GM08714 (cell line): ENCODE measurements around the gene KPNA5.
"Not testable (repeated sequence)": the region's sequence is repeated elsewhere in the genome, so short reads cannot be mapped to it uniquely, and the experiment has no call there.

Source experiments
- H3K4me3 ChIP-seq: fragments of 200-500 bp; sonication (Bioruptor generic); 2 replicates; pipeline ENCODE4 v1.5.1; 2014; ENCODE audit warnings: mild to moderate bottlenecking, low read length, inconsistent platforms
- ZNF274 ChIP-seq: IDR thresholded peaks from 2 replicates; pipeline ENCODE4 v1.6.1; 2012; ENCODE audit warnings: mild to moderate bottlenecking, low read depth, low read length

The KPNA5 gene

GRCh38 chr6:116682334-116682712, 1.3 kb downstream of the KPNA5 start:
- peak overlapping the region; percentile 67 for H3K4me3 ChIP-seq
- TF ChIP-seq ZNF274: no peak

- TF ChIP-seq ZNF274: no peak
- H3K4me3 ChIP-seq: no peak overlapping the region
Observed at GRCh38 chr6:116685437-116685993, 4.5 kb downstream of the KPNA5 start.

- not testable (repeated sequence) for H3K4me3 ChIP-seq
Observed at GRCh38 chr6:116686475-116687101, 5.6 kb downstream of the KPNA5 start.

- no peak for TF ChIP-seq ZNF274
- no peak overlapping the region for H3K4me3 ChIP-seq
Observed at GRCh38 chr6:116691154-116691553, 10.1 kb downstream of the KPNA5 start.

- H3K4me3 ChIP-seq: not testable (repeated sequence)
Observed at GRCh38 chr6:116692873-116693272, 11.9 kb downstream of the KPNA5 start.

- not testable (repeated sequence) for H3K4me3 ChIP-seq
Observed at GRCh38 chr6:116693275-116693674, 12.3 kb downstream of the KPNA5 start.

GRCh38 chr6:116695401-116695800, 14.4 kb downstream of the KPNA5 start:
- H3K4me3 ChIP-seq: no peak overlapping the region
- TF ChIP-seq ZNF274: no peak

- no peak overlapping the region for H3K4me3 ChIP-seq
- TF ChIP-seq ZNF274: no peak
Observed at GRCh38 chr6:116697480-116697879, 16.5 kb downstream of the KPNA5 start.

GRCh38 chr6:116703888-116704287, 22.9 kb downstream of the KPNA5 start:
- H3K4me3 ChIP-seq: not testable (repeated sequence)

- no peak overlapping the region for H3K4me3 ChIP-seq
- no peak for TF ChIP-seq ZNF274
Observed at GRCh38 chr6:116705917-116706316, 24.9 kb downstream of the KPNA5 start.

GRCh38 chr6:116714296-116714695, 33.3 kb downstream of the KPNA5 start:
- TF ChIP-seq ZNF274: no peak
- no peak overlapping the region for H3K4me3 ChIP-seq

GRCh38 chr6:116714761-116715160, 33.8 kb downstream of the KPNA5 start:
- H3K4me3 ChIP-seq: no peak overlapping the region

GRCh38 chr6:116726947-116727346, 45.9 kb downstream of the KPNA5 start:
- TF ChIP-seq ZNF274: no peak

More at GRCh38 chr6:116714761-116715160, 33.8 kb downstream of the KPNA5 start:
- TF ChIP-seq ZNF274: no peak

GRCh38 chr6:116730513-116730912, 49.5 kb downstream of the KPNA5 start:
- no peak for TF ChIP-seq ZNF274
- H3K4me3 ChIP-seq: no peak overlapping the region

More at GRCh38 chr6:116726947-116727346, 45.9 kb downstream of the KPNA5 start:
- no peak overlapping the region for H3K4me3 ChIP-seq

GRCh38 chr6:116737004-116737403, 56.0 kb downstream of the KPNA5 start:
- TF ChIP-seq ZNF274: no peak
- H3K4me3 ChIP-seq: no peak overlapping the region

GRCh38 chr6:116740486-116740885, 59.5 kb downstream of the KPNA5 start:
- H3K4me3 ChIP-seq: not testable (repeated sequence)
